ENCODE results near the gene ADGRD2. TPM values are rescaled to one million over a fixed set of nuclear protein-coding genes. Genes with fewer than 3 reads are reported as not detected.

Gene ADGRD2
- total and polyA plus RNA-seq, 7 donors, result not detected

- Histone ChIP-seq H3K27me3 (peaks cover 8 to 69% (median 26%) of the 10 kb centered on the region in 3 donors), H3K4me1 (no peaks in the 10 kb centered on the region), H3K36me3 (no peaks in the 10 kb centered on the region), H3K4me3 (no peak overlapping the region), H3K27ac (no peak overlapping the region), H3K9me3 (no peaks in the 10 kb centered on the region)
- intact Hi-C loops (cut with DNase I), result no loop called here
- no peak for DNase-seq
- WGBS, 2 donors, result 64 to 73% methylated on average over 15 of the region's 15 CpGs
- TF ChIP-seq EP300 (IDR thresholded peaks at IDR 0.05), result no peak
- TF ChIP-seq POLR2AphosphoS5 (IDR thresholded peaks at IDR 0.05), result no peak
- TF ChIP-seq POLR2A (IDR thresholded peaks at IDR 0.05), result no peak
- TF ChIP-seq CTCF (IDR thresholded peaks at IDR 0.05), result no peak
Measured at GRCh38 chr9:124485936-124486335, 35.7 kb downstream of the ADGRD2 start.

- Histone ChIP-seq H3K27me3 (peaks cover 8 to 67% (median 33%) of the 10 kb centered on the region in 3 donors), H3K9me3 (no peaks in the 10 kb centered on the region), H3K4me3 (no peak overlapping the region), H3K4me1 (no peaks in the 10 kb centered on the region), H3K36me3 (no peaks in the 10 kb centered on the region), H3K27ac (no peak overlapping the region)
- intact Hi-C loops (cut with DNase I), result no loop called here
- no peak for TF ChIP-seq CTCF (IDR thresholded peaks at IDR 0.05)
- TF ChIP-seq EP300 (IDR thresholded peaks at IDR 0.05), result no peak
- no peak for TF ChIP-seq POLR2AphosphoS5 (IDR thresholded peaks at IDR 0.05)
- no peak for TF ChIP-seq POLR2A (IDR thresholded peaks at IDR 0.05)
- no peak for DNase-seq
- WGBS, 2 donors, result 48 to 66% methylated on average over 17 of the region's 17 CpGs
Measured at GRCh38 chr9:124486778-124487259, 36.6 kb downstream of the ADGRD2 start.

GRCh38 chr9:124487260-124488182 is 37.3 kb downstream of the ADGRD2 start:
- WGBS, 2 donors, result 40 to 56% methylated on average over 40 of the region's 40 CpGs
- no peaks in the 10 kb centered on the region for H3K36me3 ChIP-seq

GRCh38 chr9:124488641-124489210 is 38.5 kb downstream of the ADGRD2 start:
- TF ChIP-seq POLR2A (IDR thresholded peaks at IDR 0.05), result no peak
- TF ChIP-seq EP300 (IDR thresholded peaks at IDR 0.05), result no peak
- no peak for TF ChIP-seq POLR2AphosphoS5 (IDR thresholded peaks at IDR 0.05)
- TF ChIP-seq CTCF (IDR thresholded peaks at IDR 0.05), result no peak
- Histone ChIP-seq H3K27me3 (peaks cover 8 to 72% (median 35%) of the 10 kb centered on the region in 3 donors), H3K4me3 (no peak overlapping the region)

More at GRCh38 chr9:124487260-124488182, 37.3 kb downstream of the ADGRD2 start:
- intact Hi-C loops (cut with DNase I), result no loop called here
- H3K4me1 ChIP-seq, result no peaks in the 10 kb centered on the region
- H3K27me3 ChIP-seq, result peaks cover 8 to 69% (median 35%) of the 10 kb centered on the region in 3 donors
- H3K9me3 ChIP-seq, result no peaks in the 10 kb centered on the region
- no peak for DNase-seq
- TF ChIP-seq POLR2AphosphoS5 (IDR thresholded peaks at IDR 0.05) (no peak), CTCF (IDR thresholded peaks at IDR 0.05) (no peak), POLR2A (IDR thresholded peaks at IDR 0.05) (no peak), EP300 (IDR thresholded peaks at IDR 0.05) (no peak)
- no peak overlapping the region for H3K27ac ChIP-seq
- no peak overlapping the region for H3K4me3 ChIP-seq

More at GRCh38 chr9:124488641-124489210, 38.5 kb downstream of the ADGRD2 start:
- no peaks in the 10 kb centered on the region for H3K36me3 ChIP-seq
- no peak for DNase-seq
- H3K27ac ChIP-seq, result no peak overlapping the region
- no peaks in the 10 kb centered on the region for H3K9me3 ChIP-seq
- intact Hi-C loops (cut with DNase I), result no loop called here
- WGBS, 2 donors, result 85 to 93% methylated on average over 8 of the region's 8 CpGs
- H3K4me1 ChIP-seq, result no peaks in the 10 kb centered on the region
